ENCODE measurements around the gene ATP8B3.

- no peak for TF ChIP-seq CTCF (IDR thresholded peaks at IDR 0.05)
- no peak for TF ChIP-seq POLR2A (IDR thresholded peaks at IDR 0.05)
Measured at GRCh38 chr19:1856345-1856697, 44.2 kb upstream of the ATP8B3 start.
